Transverse colon (tissue), 4 donors: Measurements from ENCODE around the gene SERPINH1. TPM values are rescaled to one million over a fixed set of nuclear protein-coding genes. Genes with fewer than 3 reads are reported as not detected.

ENCODE experiments used
- DNase-seq: peaks from one replicate; pipeline ENCODE4 v3.0.0-alpha.2; 2019
- H3K27ac ChIP-seq, 4 donors: fragments of 200-600 bp; sonication (generic); 2 replicates each; pipeline ENCODE4 v1.5.1; 2016 to 2018; ENCODE audit warnings: inconsistent platforms in 4 of 4
- H3K27me3 ChIP-seq: fragments of 200-600 bp; sonication (generic); 2 replicates; pipeline ENCODE4 v1.5.1; 2017; ENCODE audit warnings: inconsistent platforms
- H3K36me3 ChIP-seq, 4 donors: fragments of 200-600 bp; sonication (generic); 2 replicates each; pipeline ENCODE4 v1.5.1; 2017 to 2019; ENCODE audit warnings: inconsistent platforms in 4 of 4
- H3K4me1 ChIP-seq, 4 donors: fragments of 200-600 bp; sonication (generic); 2 replicates each; pipeline ENCODE4 v1.5.1; 2017 to 2020; ENCODE audit warnings: inconsistent platforms in 4 of 4
- H3K4me3 ChIP-seq, 4 donors: fragments of 200-600 bp; sonication (generic); 1 replicate in 1 of 4; 2 replicates in 3 of 4; pipeline versions ENCODE4 v1.5.1 to v1.6.1; 2017 to 2019; ENCODE audit warnings: inconsistent platforms in 4 of 4
- H3K9me3 ChIP-seq, 2 donors: fragments of 200-600 bp; sonication (generic); 2 replicates each; pipeline ENCODE4 v1.5.1; 2017 to 2019; ENCODE audit warnings: inconsistent platforms in 2 of 2
- CTCF ChIP-seq, 5 experiments: fragments of 200-600 bp in 3 of 5; fragments of 450-650 bp in 2 of 5; sonication (generic) in 3 of 5; IDR thresholded peaks; 1 replicate in 2 of 5; 2 replicates in 3 of 5; pipeline ENCODE4 v1.5.1; 2016 to 2017; ENCODE audit warnings: antibody characterized with exemption in 5 of 5, inconsistent platforms in 3 of 5, mild to moderate bottlenecking in 2 of 5, moderate library complexity in 1 of 5
- EP300 ChIP-seq: sonication (generic); formaldehyde crosslinking; IDR thresholded peaks from one replicate; pipeline ENCODE4 v1.6.1; 2017; ENCODE audit warnings: antibody characterized with exemption, low read depth
- POLR2A ChIP-seq: fragments of 450-650 bp; IDR thresholded peaks from one replicate; pipeline ENCODE4 v1.6.1; 2016; ENCODE audit warnings: antibody characterized with exemption, mild to moderate bottlenecking, moderate library complexity
- POLR2AphosphoS5 ChIP-seq, 3 donors: sonication (generic); formaldehyde crosslinking; IDR thresholded peaks; one replicate each; pipeline ENCODE4 v1.6.1; 2016; ENCODE audit warnings: antibody characterized with exemption in 3 of 3
- WGBS, 2 donors: methylation state at CpG; one replicate each; pipeline ENCODE4 v1.1.5; 2018; ENCODE audit warnings: low coverage in 1 of 2; 5-methylcytosine and 5-hydroxymethylcytosine counted together
- in situ Hi-C, 4 donors: fragments of 200-750 bp; cut with MboI; loops; one replicate each; pipeline versions ENCODE4 v1.15.0 to v1.15.1; 2017; ENCODE audit warnings: low sequenced_read_pairs in 3 of 4, low pct_ligation_motif_present in 1 of 4, low pct_unique_long_range_greater_than_20kb in 1 of 4
- intact Hi-C: fragments of 100-400 bp; cut with DNase I; formaldehyde crosslinking; loops from one replicate; pipeline ENCODE4 v1.15.1; 2023; ENCODE audit warnings: low total_unique reads
- total RNA-seq, 4 donors: library from RNA; depleted of rRNA; stranded (reverse); fragments of >200 nt; gene quantifications; one replicate each; pipeline ENCODE4 v1.1.0, GENCODE V29; 2016

The SERPINH1 gene
- total RNA-seq, 4 donors from 2014 or later, result 34.8 to 169 (median 76.0) TPM

GRCh38 chr11:75600356-75600755, 38.3 kb downstream of the SERPINH1 start:
- 73% methylated on average over 3 of the region's 3 CpGs; no CpG with 5 or more reads in 1 of the 2 donors for WGBS, 2 donors

GRCh38 chr11:75601494-75601893, 39.4 kb downstream of the SERPINH1 start:
- intact Hi-C loops (no loop called here), in situ Hi-C loops (no loop called here)
- H3K4me3 ChIP-seq, result no peak overlapping the region
- no peaks in the 10 kb centered on the region for H3K9me3 ChIP-seq
- H3K4me1 ChIP-seq, result no peaks in the 10 kb centered on the region
- H3K27ac ChIP-seq, result no peak overlapping the region
- WGBS, 2 donors, result 84% methylated on average over 7 of the region's 7 CpGs; no CpG with 5 or more reads in 1 of the 2 donors
- no peak for DNase-seq
- no peaks in the 10 kb centered on the region for H3K27me3 ChIP-seq
- H3K36me3 ChIP-seq, result no peaks in the 10 kb centered on the region
- no peak for TF ChIP-seq POLR2AphosphoS5 (IDR thresholded peaks at IDR 0.05)
- TF ChIP-seq POLR2A, result no peak
- TF ChIP-seq CTCF (IDR thresholded peaks at IDR 0.05), result no peak
- no peak for TF ChIP-seq EP300

More at GRCh38 chr11:75600356-75600755, 38.3 kb downstream of the SERPINH1 start:
- Histone ChIP-seq H3K4me1 (no peaks in the 10 kb centered on the region), H3K36me3 (no peaks in the 10 kb centered on the region), H3K9me3 (no peaks in the 10 kb centered on the region), H3K27me3 (no peaks in the 10 kb centered on the region), H3K27ac (no peak overlapping the region), H3K4me3 (no peak overlapping the region)
- intact Hi-C loops (no loop called here), in situ Hi-C loops (no loop called here)
- DNase-seq, result no peak
- TF ChIP-seq EP300 (no peak), CTCF (IDR thresholded peaks at IDR 0.05) (no peak)

GRCh38 chr11:75602951-75603350, 40.9 kb downstream of the SERPINH1 start:
- 70 to 79% methylated on average over 6 to 8 of the region's 8 CpGs for WGBS, 2 donors
- no peak overlapping the region for H3K27ac ChIP-seq
- no peaks in the 10 kb centered on the region for H3K4me1 ChIP-seq
- in situ Hi-C loops (no loop called here), intact Hi-C loops (no loop called here)
- H3K27me3 ChIP-seq, result no peaks in the 10 kb centered on the region
- no peak overlapping the region for H3K4me3 ChIP-seq
- no peaks in the 10 kb centered on the region for H3K9me3 ChIP-seq
- no peak for TF ChIP-seq CTCF (IDR thresholded peaks at IDR 0.05)
- TF ChIP-seq POLR2A, result no peak
- TF ChIP-seq POLR2AphosphoS5 (IDR thresholded peaks at IDR 0.05), result no peak
- no peak for TF ChIP-seq EP300
- H3K36me3 ChIP-seq, result no peaks in the 10 kb centered on the region
- no peak for DNase-seq

GRCh38 chr11:75603791-75604736, 42.0 kb downstream of the SERPINH1 start:
- 79 to 85% methylated on average over 9 to 16 of the region's 16 CpGs for WGBS, 2 donors
- TF ChIP-seq CTCF (IDR thresholded peaks at IDR 0.05), result no peak
- no peak for TF ChIP-seq POLR2AphosphoS5 (IDR thresholded peaks at IDR 0.05)
- TF ChIP-seq EP300, result no peak
- TF ChIP-seq POLR2A, result no peak
- Histone ChIP-seq H3K4me3 (no peak overlapping the region), H3K9me3 (no peaks in the 10 kb centered on the region), H3K27ac (no peak overlapping the region), H3K36me3 (no peaks in the 10 kb centered on the region), H3K4me1 (no peaks in the 10 kb centered on the region), H3K27me3 (no peaks in the 10 kb centered on the region)
- intact Hi-C loops, result no loop called here
- in situ Hi-C loops, result no loop called here
- DNase-seq, result no peak
